Activated T-helper 2 cell treated with anti-CD3 and anti-CD28 coated beads, Interferon-gamma antibody, Interleukin-2, Interleukin-4, amounts not matched to agents 10 μg/mL and 5 μg/mL and 100 μg/mL, durations not matched to agents 14 hours and 24 hours and 36 hours (primary cell): ENCODE results near the gene CLNK. TPM values are rescaled to one million over a fixed set of nuclear protein-coding genes. Genes with fewer than 3 reads are reported as not detected.

ENCODE experiments used
- DNase-seq: peaks from one replicate; pipeline ENCODE4 v3.0.0; 2021; ENCODE audit warnings: low spot score
- H3K27ac Mint-ChIP-seq: one replicate; pipeline ENCODE4 v1.8.0; 2021; ENCODE audit warnings: mixed read lengths
- H3K27me3 Mint-ChIP-seq: one replicate; pipeline ENCODE4 v1.8.0; 2021; ENCODE audit warnings: low read depth, mixed read lengths
- H3K36me3 Mint-ChIP-seq: one replicate; pipeline ENCODE4 v1.8.0; 2021; ENCODE audit warnings: low read depth, mixed read lengths
- H3K4me1 Mint-ChIP-seq: one replicate; pipeline ENCODE4 v1.8.0; 2021; ENCODE audit warnings: low read depth, mixed read lengths
- H3K4me3 Mint-ChIP-seq: one replicate; pipeline ENCODE4 v1.8.0; 2021; ENCODE audit warnings: low read depth, mild to moderate bottlenecking, moderate library complexity, mixed read lengths
- H3K9me3 Mint-ChIP-seq: one replicate; pipeline ENCODE4 v1.8.0; 2021; ENCODE audit warnings: mixed read lengths
- intact Hi-C: fragments of 100-400 bp; cut with micrococcal nuclease; formaldehyde crosslinking; loops from one replicate; pipeline ENCODE4 v1.15.1; 2023
- total RNA-seq: library from RNA; stranded (reverse); gene quantifications from 2 replicates; pipeline ENCODE4 v1.2.3, GENCODE V29; 2022

The CLNK gene
- total RNA-seq, 1 donor from 2014 or later = 0.89 TPM

DNA sequence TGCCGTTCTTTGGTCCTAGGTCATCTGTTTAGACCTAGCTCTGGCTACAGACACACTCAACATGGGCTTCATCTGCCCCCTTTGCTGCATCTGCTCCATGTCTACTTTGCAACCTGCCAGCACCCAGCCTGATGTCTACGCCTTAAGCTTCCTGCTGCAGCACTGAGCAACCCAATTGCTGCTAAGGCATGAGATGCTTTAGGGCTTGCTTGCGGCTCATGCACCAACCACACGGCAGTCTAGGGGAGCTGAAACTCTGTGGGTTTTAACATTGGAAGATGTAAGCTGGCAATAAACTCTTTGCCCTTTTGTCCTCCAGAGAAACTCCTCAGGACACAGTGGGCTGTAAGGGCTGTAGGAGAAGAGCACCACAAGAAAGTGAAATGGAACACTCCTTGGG lies 11.7 kb upstream of the CLNK start:
- Mint-ChIP-seq H3K27me3 (no peaks in the 10 kb centered on the region), H3K9me3 (peaks cover 8% of the 10 kb centered on the region), H3K4me3 (no peak overlapping the region), H3K36me3 (no peaks in the 10 kb centered on the region), H3K4me1 (peaks cover 12% of the 10 kb centered on the region), H3K27ac (no peak overlapping the region)
- intact Hi-C loops = no loop called here
- DNase-seq = no peak

DNA sequence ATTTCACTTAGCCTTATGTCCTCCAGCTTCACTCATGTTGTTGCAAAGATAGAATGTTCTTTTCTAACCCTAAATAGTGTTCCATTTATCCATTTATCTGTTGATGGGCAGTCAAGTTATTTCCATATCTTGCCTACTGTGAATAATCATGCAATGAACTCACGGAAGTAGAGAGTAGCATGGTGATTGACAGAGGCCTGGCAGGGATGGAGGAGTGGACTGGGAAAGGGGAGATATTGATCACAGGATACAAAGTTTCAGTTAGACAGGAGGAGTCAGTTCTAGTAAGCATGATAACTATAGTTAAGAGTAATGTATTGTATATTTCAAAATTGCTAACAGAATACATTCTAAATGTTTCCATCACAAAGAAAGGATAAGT lies 10.3 kb upstream of the CLNK start:
- intact Hi-C loops = no loop called here

DNA sequence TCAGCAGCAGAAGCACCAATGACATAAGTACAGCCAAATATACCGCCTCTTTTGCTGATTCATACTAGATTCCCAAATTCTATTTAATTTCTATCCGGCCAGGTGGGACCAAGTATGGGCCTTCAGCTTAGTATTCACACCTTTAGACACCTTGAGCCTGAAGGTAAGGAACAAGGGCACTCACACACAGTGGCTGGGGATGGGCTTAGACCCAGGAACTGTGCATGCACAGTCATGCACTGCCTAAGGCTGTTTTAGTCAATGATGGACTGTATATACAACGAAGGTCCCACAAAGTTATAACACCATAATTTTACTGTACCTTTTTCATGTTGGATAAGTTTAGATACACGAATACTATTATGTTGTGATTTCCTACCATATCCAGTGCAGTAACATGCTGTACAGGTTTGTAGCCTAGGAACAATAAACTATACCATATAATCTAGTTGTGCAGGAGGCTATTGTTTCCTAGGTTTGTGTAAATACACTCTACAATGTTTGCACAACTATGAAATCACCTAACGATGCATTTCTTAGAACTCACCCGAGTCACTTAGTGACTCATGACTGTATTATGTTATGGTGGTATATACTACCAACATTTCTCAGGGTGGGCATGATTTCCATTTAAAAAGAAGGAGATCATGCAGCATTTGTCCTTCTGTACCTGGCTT lies 9.7 kb upstream of the CLNK start:
- Mint-ChIP-seq H3K4me3 (no peak overlapping the region), H3K4me1 (peaks cover 12% of the 10 kb centered on the region), H3K36me3 (no peaks in the 10 kb centered on the region), H3K9me3 (peaks cover 8% of the 10 kb centered on the region), H3K27me3 (no peaks in the 10 kb centered on the region), H3K27ac (no peak overlapping the region)
- intact Hi-C loops = no loop called here
- no peak for DNase-seq

More for the DNA sequence above, 10.3 kb upstream of the CLNK start:
- DNase-seq = no peak
- no peaks in the 10 kb centered on the region for H3K27me3 Mint-ChIP-seq
- peaks cover 8% of the 10 kb centered on the region for H3K9me3 Mint-ChIP-seq
- no peak overlapping the region for H3K4me3 Mint-ChIP-seq
- no peak overlapping the region for H3K27ac Mint-ChIP-seq
- H3K36me3 Mint-ChIP-seq = no peaks in the 10 kb centered on the region
- H3K4me1 Mint-ChIP-seq = peaks cover 12% of the 10 kb centered on the region

DNA sequence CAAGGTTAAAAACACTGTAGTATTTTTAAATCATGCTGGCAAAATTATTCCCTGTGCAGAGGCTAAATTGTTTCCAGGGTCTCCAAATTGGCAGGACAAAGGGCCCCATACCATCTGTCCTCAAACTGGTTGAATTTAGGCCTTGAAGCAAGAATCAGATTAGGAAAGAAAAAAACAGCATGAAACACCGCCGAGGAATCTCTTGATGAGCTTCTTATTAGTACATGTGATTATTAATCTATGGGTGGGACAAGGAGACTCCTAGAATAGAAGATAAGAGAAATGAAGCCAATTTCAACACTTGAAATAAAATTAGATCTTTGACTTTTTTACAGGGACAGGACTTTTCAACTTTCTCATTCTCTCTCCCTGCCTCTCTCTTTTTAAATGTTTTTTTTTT lies 7.1 kb upstream of the CLNK start:
- H3K9me3 Mint-ChIP-seq = peaks cover 4% of the 10 kb centered on the region
- H3K36me3 Mint-ChIP-seq = peaks cover 10% of the 10 kb centered on the region
- intact Hi-C loops = no loop called here
- no peak for DNase-seq
- peaks cover 18% of the 10 kb centered on the region for H3K4me1 Mint-ChIP-seq
- no peaks in the 10 kb centered on the region for H3K27me3 Mint-ChIP-seq
- no peak overlapping the region for H3K4me3 Mint-ChIP-seq
- no peak overlapping the region for H3K27ac Mint-ChIP-seq

DNA sequence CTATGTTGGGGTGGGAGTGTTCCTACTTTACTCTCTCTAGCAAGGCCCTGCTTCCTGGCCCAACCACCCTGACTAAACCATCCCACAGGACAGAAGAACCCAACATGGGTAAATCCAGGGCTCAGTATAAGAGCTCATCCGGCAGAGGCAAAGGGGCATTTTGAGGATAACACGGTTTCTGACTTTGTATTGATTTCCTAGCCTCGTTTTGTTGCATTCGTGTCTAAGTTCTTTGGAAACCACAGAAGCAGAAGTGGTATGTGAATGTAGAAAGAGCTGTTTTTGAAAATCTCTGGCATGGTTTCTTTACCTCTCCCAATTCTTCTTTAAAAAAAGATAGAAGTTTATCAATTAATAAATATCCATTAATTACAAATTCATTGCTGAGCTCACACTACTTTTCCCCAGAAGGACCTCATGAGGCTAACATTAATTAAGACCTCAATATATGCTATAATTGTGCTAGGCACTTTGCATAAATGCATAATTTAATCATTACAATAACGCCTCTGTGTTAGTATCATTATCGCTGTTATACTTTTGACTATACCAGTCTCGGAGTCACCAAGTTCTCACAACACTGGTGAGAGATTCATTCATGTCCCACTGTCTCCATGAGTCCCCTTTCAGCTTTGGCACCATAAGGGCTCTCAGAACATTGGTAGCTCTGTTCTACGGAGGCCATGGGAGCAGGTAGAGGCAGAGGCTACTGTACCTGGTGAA lies 5.8 kb upstream of the CLNK start:
- intact Hi-C loops = no loop called here
- H3K27ac Mint-ChIP-seq = no peak overlapping the region
- no peak overlapping the region for H3K4me3 Mint-ChIP-seq
- no peaks in the 10 kb centered on the region for H3K27me3 Mint-ChIP-seq
- peaks cover 10% of the 10 kb centered on the region for H3K36me3 Mint-ChIP-seq
- peaks cover 14% of the 10 kb centered on the region for H3K4me1 Mint-ChIP-seq
- DNase-seq = no peak
- peaks cover 4% of the 10 kb centered on the region for H3K9me3 Mint-ChIP-seq

DNA sequence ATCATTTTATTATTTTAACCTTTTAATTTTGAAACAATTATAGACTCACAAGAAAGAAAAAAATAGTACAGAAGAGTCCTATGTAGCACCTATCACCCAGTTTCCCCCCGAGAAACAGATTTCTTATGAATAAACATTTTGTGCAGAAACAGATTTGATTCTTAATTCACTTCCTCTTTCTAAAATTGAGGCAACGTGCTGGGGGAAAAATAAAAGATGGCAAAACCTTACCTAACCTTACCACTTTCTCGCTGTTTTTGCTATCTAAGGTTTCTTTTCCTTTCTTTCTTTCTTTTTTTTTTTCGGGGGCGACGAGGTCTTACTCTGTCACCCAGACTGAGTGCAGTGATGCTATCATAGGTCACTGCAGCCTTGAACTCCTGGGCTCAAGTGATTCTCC lies 4.3 kb upstream of the CLNK start:
- DNase-seq = no peak
- Mint-ChIP-seq H3K36me3 (peaks cover 16% of the 10 kb centered on the region), H3K4me3 (no peak overlapping the region), H3K27me3 (no peaks in the 10 kb centered on the region), H3K27ac (no peak overlapping the region), H3K9me3 (peaks cover 4% of the 10 kb centered on the region), H3K4me1 (peaks cover 18% of the 10 kb centered on the region)
- intact Hi-C loops = no loop called here

DNA sequence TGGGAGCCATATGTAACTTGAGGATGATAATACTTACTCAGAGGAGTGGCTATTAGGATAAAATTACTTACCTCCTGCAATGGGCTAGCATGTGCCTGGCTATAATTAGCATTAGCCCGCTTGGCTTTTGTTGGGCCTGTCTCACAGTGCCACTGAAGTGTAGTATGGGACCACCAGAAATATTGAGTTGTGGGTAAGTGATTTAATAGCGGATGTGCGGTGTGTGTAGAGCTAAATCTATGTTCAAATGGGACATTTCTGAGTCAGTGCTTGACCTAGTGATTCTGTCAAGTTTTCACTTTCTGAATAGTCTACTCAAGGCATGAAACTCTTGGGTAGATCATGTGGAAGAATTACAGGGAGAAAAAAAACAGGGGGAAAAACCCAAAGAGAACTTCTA lies 3.5 kb upstream of the CLNK start:
- H3K36me3 Mint-ChIP-seq = peaks cover 16% of the 10 kb centered on the region
- no peak overlapping the region for H3K27ac Mint-ChIP-seq
- intact Hi-C loops = no loop called here
- H3K9me3 Mint-ChIP-seq = peaks cover 4% of the 10 kb centered on the region
- no peak for DNase-seq
- H3K27me3 Mint-ChIP-seq = no peaks in the 10 kb centered on the region
- H3K4me1 Mint-ChIP-seq = peaks cover 18% of the 10 kb centered on the region
- no peak overlapping the region for H3K4me3 Mint-ChIP-seq

DNA sequence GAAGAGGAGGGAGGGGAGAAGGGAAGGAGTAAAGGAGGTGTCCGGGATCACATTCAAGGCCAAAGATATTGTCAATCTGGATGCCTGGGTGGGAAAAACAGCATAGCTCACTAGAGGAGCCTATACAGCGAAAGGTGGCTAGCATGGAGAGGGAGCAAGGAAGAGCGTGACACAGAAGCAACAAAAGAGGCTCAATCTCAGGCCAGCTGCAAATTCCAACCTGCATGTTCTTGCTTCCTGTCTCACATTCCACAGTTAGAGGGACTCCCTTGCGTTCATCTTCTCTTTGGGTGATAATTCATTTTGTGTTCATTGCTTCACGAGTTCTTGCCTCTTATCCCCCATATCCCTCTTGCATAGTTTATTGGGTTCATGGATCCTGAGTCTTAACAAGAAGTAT lies 3.0 kb upstream of the CLNK start:
- Mint-ChIP-seq H3K4me3 (no peak overlapping the region), H3K4me1 (peaks cover 18% of the 10 kb centered on the region), H3K36me3 (peaks cover 16% of the 10 kb centered on the region), H3K9me3 (peaks cover 4% of the 10 kb centered on the region), H3K27ac (no peak overlapping the region), H3K27me3 (no peaks in the 10 kb centered on the region)
- DNase-seq = no peak
- intact Hi-C loops = no loop called here

DNA sequence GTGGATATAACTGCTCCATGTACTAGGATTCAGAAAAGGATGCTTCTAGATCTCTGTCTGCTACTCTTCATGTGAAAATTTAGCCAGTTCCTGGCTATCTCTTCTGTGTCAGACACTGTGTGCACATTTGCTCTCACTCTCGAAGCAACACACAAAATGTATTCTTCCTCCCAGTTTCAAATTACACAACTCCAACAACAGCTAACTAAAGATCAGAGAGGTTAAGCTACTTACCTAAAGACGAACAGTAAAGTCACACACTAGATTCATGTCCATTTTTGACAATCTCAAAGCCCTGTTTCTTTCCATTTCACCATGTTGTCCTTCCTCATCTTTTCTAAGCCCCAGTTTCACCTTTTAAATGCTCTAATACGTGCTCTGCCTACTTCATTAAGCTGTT lies 2.2 kb downstream of the CLNK start:
- Mint-ChIP-seq H3K27me3 (no peaks in the 10 kb centered on the region), H3K4me1 (peaks cover 14% of the 10 kb centered on the region), H3K27ac (no peak overlapping the region), H3K4me3 (no peak overlapping the region), H3K36me3 (peaks cover 21% of the 10 kb centered on the region), H3K9me3 (peaks cover 18% of the 10 kb centered on the region)
- no peak for DNase-seq
- intact Hi-C loops = no loop called here

DNA sequence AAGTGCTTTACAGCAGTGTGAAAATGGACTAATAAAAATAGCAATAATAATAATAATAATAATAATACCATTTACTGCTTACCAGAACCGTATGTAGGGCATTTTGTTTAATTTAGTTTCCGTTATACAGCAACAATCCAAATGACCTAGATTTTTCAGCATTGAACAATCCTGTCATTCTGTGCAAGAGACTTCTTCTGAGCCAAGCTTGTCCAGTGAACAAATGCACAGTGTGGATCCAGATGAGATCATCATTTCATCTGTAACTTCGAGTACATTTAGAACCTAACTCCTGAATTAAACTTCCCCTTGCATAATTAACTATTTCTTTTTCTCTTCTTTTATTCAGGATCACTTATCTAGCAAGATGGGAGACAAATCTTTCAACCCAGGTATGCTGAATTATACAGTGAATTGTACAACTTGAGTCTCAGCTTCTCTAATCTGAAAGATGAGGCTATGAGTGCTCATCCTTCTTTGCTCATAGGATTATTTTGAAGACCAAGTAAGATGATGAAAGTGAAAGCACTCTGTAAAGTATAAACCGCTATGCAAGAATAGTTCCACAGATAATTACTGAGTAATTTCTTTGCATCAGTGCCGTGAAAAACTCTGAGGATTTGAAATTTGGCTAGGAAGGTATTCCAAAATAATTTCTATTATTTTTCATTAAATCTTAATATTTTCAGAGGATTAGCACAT lies 6.6 kb downstream of the CLNK start:
- Mint-ChIP-seq H3K27ac (no peak overlapping the region), H3K9me3 (peaks cover 31% of the 10 kb centered on the region), H3K36me3 (peaks cover 33% of the 10 kb centered on the region), H3K4me3 (no peak overlapping the region), H3K4me1 (peaks cover 33% of the 10 kb centered on the region), H3K27me3 (no peaks in the 10 kb centered on the region)
- DNase-seq = no peak
- intact Hi-C loops = loop anchor here (10.0 kb wide), 3 partner anchors 217 to 583 kb away; no protein-coding TSS in a partner anchor

DNA sequence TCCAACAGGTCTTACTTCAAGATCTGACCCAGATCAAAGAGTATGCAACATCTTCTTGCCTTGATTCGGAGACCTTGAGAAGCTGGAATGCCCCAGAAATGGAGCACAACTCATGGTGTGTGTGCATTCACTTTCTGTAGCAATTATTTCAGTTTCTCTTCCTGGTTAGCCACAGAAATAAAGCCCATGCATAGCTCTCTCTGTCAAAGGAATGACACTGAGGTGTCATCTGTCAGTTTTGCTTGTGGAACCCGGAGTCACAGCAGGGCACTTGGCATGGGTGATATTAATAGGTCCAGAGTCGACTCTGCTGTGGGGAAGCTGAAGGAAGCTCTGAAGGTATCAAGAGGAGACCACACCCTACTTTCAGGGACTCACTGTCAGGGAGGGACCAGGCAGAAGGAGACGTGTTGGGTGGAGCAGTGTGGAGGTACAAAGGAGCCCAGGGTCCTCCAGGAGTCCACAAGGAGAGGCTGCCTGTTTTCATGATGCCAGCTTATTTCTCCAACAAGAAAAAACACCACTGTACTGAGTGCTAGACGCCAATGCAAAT lies 10.7 kb downstream of the CLNK start:
- DNase-seq = no peak
- Mint-ChIP-seq H3K4me1 (peaks cover 59% of the 10 kb centered on the region), H3K9me3 (peaks cover 29% of the 10 kb centered on the region), H3K27ac (peak overlapping the region; percentile 72), H3K36me3 (peaks cover 31% of the 10 kb centered on the region), H3K4me3 (no peak overlapping the region), H3K27me3 (no peaks in the 10 kb centered on the region)
- intact Hi-C loops = loop anchor here (10.0 kb wide), 3 partner anchors 221 to 579 kb away; no protein-coding TSS in a partner anchor

DNA sequence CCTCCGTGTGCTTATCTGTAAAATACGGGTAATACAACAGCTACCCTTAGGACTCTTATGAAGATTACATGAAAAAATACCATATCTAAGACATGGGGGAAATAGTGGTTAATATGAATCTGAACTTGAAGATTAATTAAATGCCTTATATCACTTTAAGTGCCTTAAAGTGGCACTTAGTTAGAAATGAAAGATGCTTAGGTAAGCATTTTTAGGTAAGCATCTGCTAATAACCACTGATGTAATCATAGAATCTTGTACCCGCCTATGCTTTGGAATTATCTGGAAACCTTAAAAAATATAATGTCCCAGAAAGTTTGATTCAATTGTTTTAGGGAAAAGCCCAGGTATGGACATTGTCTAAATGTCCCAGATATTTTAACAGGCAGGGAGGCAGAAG lies 12.2 kb downstream of the CLNK start:
- Mint-ChIP-seq H3K4me3 (no peak overlapping the region), H3K27me3 (no peaks in the 10 kb centered on the region), H3K4me1 (peaks cover 54% of the 10 kb centered on the region), H3K36me3 (peaks cover 21% of the 10 kb centered on the region), H3K9me3 (peaks cover 16% of the 10 kb centered on the region), H3K27ac (peak overlapping the region; percentile 77)
- no peak for DNase-seq
- intact Hi-C loops = loop anchor here (10.0 kb wide), 3 partner anchors 222 to 578 kb away; no protein-coding TSS in a partner anchor
